Neural cell (in vitro differentiated cells): ENCODE data around the gene APBA2. TPM values are rescaled to one million over a fixed set of nuclear protein-coding genes. Genes with fewer than 3 reads are reported as not detected.

ENCODE experiments used
- H2AFZ ChIP-seq: fragments of 200-600, 300-800 bp; sonication (generic), shearing (Covaris generic); 2 replicates; pipeline ENCODE4 v1.6.0; 2014; ENCODE audit warnings: low read depth, mild to moderate bottlenecking, antibody characterized with exemption, low read length, moderate library complexity
- H3F3A ChIP-seq: fragments of 200-600 bp; shearing (Covaris generic); 2 replicates; pipeline ENCODE4 v1.6.1; 2016; ENCODE audit warnings: mild to moderate bottlenecking, moderate library complexity, mixed read lengths, antibody characterized with exemption, low read length; ENCODE audit not compliant: insufficient read depth, poor library complexity, severe bottlenecking
- H3K27ac ChIP-seq: fragments of 200-600, 300-800 bp; sonication (generic), shearing (Covaris generic); 2 replicates; pipeline ENCODE4 v1.5.1; 2014; ENCODE audit warnings: mild to moderate bottlenecking, low read length, moderate library complexity
- H3K27me3 ChIP-seq: fragments of 300-800, 200-600 bp; sonication (generic), shearing (Covaris generic); 2 replicates; pipeline ENCODE4 v1.6.0; 2014; ENCODE audit warnings: mild to moderate bottlenecking, low read depth, low read length, moderate library complexity; ENCODE audit not compliant: insufficient read depth
- H3K36me3 ChIP-seq: fragments of 300-800, 200-600 bp; sonication (generic), shearing (Covaris generic); 2 replicates; pipeline ENCODE4 v1.5.1; 2014; ENCODE audit warnings: mild to moderate bottlenecking, antibody characterized with exemption, low read length, moderate library complexity; ENCODE audit not compliant: insufficient read depth
- H3K4me2 ChIP-seq: fragments of 300-800, 200-600 bp; sonication (generic), shearing (Covaris generic); 2 replicates; pipeline ENCODE4 v1.6.0; 2014; ENCODE audit warnings: mild to moderate bottlenecking, low read length
- H3K4me3 ChIP-seq: fragments of 300-800, 200-600 bp; sonication (generic), shearing (Covaris generic); 2 replicates; pipeline ENCODE4 v1.5.1; 2014; ENCODE audit warnings: mild to moderate bottlenecking, low read length, moderate library complexity
- H3K79me2 ChIP-seq: fragments of 200-600 bp; shearing (Covaris generic); replicated peaks from 2 replicates; pipeline ENCODE4 v1.6.0; 2014; ENCODE audit warnings: mild to moderate bottlenecking, low read length, moderate library complexity; ENCODE audit not compliant: insufficient read depth
- H3K9ac ChIP-seq: fragments of 300-800, 200-600 bp; sonication (generic), shearing (Covaris generic); 2 replicates; pipeline ENCODE4 v1.6.1; 2016; ENCODE audit warnings: mild to moderate bottlenecking, low read length, mixed read lengths
- H3K9me2 ChIP-seq: fragments of 200-600 bp; shearing (Covaris generic); 2 replicates; pipeline ENCODE4 v1.6.1; 2016; ENCODE audit warnings: mild to moderate bottlenecking, low read length, mixed read lengths; ENCODE audit not compliant: insufficient read depth
- H3K9me3 ChIP-seq: fragments of 200-600, 300-800 bp; sonication (generic), shearing (Covaris generic); 2 replicates; pipeline ENCODE4 v1.6.1; 2016; ENCODE audit warnings: mild to moderate bottlenecking, mixed run types, low read length, moderate library complexity, mixed read lengths
- H4K20me1 ChIP-seq: fragments of 200-600 bp; shearing (Covaris generic); 2 replicates; pipeline ENCODE4 v1.6.1; 2016; ENCODE audit warnings: mild to moderate bottlenecking, mixed run types; ENCODE audit not compliant: insufficient read depth
- EP300 ChIP-seq: fragments of 450-650 bp; conservative IDR thresholded peaks from 2 replicates; pipeline ENCODE4 v1.6.1; 2014; ENCODE audit warnings: antibody characterized with exemption, mild to moderate bottlenecking, moderate library complexity; ENCODE audit not compliant: poor library complexity, severe bottlenecking
- EZH2 ChIP-seq: fragments of 200-600, 300-800 bp; shearing (Covaris generic), sonication (generic); IDR thresholded peaks from 2 replicates; pipeline ENCODE4 v1.6.1; 2014; ENCODE audit warnings: antibody characterized with exemption, low read length, borderline replicate concordance, mild to moderate bottlenecking; ENCODE audit not compliant: insufficient read depth, poor library complexity, severe bottlenecking
- MXI1 ChIP-seq: fragments of 450-650 bp; conservative IDR thresholded peaks from 2 replicates; pipeline ENCODE4 v1.6.1; 2014; ENCODE audit warnings: antibody characterized with exemption, mild to moderate bottlenecking; ENCODE audit not compliant: poor library complexity, severe bottlenecking
- POLR2AphosphoS5 ChIP-seq: IDR thresholded peaks from 2 replicates; pipeline ENCODE4 v1.6.1; 2012
- RAD21 ChIP-seq: fragments of 450-650 bp; conservative IDR thresholded peaks from 2 replicates; pipeline ENCODE4 v1.6.1; 2014; ENCODE audit warnings: antibody characterized with exemption, mild to moderate bottlenecking, moderate library complexity
- SMC3 ChIP-seq: fragments of 450-650 bp; conservative IDR thresholded peaks from 2 replicates; pipeline ENCODE4 v1.6.1; 2014; ENCODE audit warnings: antibody characterized with exemption, mild to moderate bottlenecking, moderate library complexity; ENCODE audit not compliant: poor library complexity
- TAF1 ChIP-seq: IDR thresholded peaks from 2 replicates; pipeline ENCODE4 v1.6.1; 2012; ENCODE audit warnings: low read depth
- polyA plus RNA-seq: library from polyadenylated mRNA; depleted of rRNA; stranded (reverse); fragments of >200 nt; gene quantifications from 2 replicates; pipeline ENCODE4 v1.2.3, GENCODE V29; 2014
- TF ChIP-seq, protein P1 (sequence below): IDR thresholded peaks from 2 replicates; pipeline ENCODE4 v1.6.1; 2012; ENCODE audit warnings: borderline replicate concordance
- TF ChIP-seq, protein P2 (sequence below): fragments of 450-650 bp; IDR thresholded peaks from 2 replicates; pipeline ENCODE4 v1.5.1; 2014; ENCODE audit warnings: antibody characterized with exemption, mild to moderate bottlenecking, moderate library complexity; ENCODE audit not compliant: poor library complexity, severe bottlenecking

APBA2 gene
- polyA plus RNA-seq, 1 donor from 2014 or later: 134 TPM

GRCh38 chr15:28931828-28932227 is 46.1 kb downstream of the APBA2 start:
- H3K4me3 ChIP-seq: no peak overlapping the region
- no peaks in the 10 kb centered on the region for H3K36me3 ChIP-seq
- no peak overlapping the region for H3K4me2 ChIP-seq
- no peak overlapping the region for H3K27ac ChIP-seq
- TF ChIP-seq TAF1: no peak
- no peaks in the 10 kb centered on the region for H4K20me1 ChIP-seq
- no peaks in the 10 kb centered on the region for H3F3A ChIP-seq
- H3K9me2 ChIP-seq: no peaks in the 10 kb centered on the region
- no peaks in the 10 kb centered on the region for H3K9me3 ChIP-seq
- no peaks in the 10 kb centered on the region for H3K27me3 ChIP-seq
- no peak overlapping the region for H3K9ac ChIP-seq
- no peak overlapping the region for H2AFZ ChIP-seq
- H3K79me2 ChIP-seq: no peaks in the 10 kb centered on the region

DNA sequence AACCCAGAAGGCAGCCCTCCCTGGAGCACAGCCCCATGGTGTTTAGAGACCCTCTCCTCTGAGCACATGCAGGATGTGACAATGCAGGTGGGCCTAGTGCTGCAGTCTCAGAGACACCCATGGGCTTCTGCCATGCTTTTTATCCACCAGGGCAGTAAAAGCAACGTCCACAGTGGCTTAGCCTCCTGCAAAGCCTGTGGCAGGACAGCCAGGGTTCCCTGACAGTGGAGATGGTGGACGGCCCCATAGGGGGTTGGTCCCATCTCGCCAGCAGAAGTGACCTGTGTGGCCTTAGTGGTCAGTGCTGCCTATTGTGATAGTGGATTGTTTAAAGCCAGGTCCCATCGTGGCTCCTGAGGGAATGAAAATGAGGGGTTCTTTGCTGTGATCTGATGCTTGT is 46.6 kb downstream of the APBA2 start:
- H3K27ac ChIP-seq: no peak overlapping the region
- no peak overlapping the region for H3K4me3 ChIP-seq
- no peak overlapping the region for H3K4me2 ChIP-seq
- no peak overlapping the region for H2AFZ ChIP-seq
- no peak overlapping the region for H3K9ac ChIP-seq
- H3K79me2 ChIP-seq: no peaks in the 10 kb centered on the region
- no peak for TF ChIP-seq RAD21
- TF ChIP-seq TAF1: no peak
- TF ChIP-seq EP300: no peak
- TF ChIP-seq POLR2AphosphoS5: no peak
- no peak for TF ChIP-seq SMC3
- no peak for TF ChIP-seq EZH2
- TF ChIP-seq, protein P1, sequence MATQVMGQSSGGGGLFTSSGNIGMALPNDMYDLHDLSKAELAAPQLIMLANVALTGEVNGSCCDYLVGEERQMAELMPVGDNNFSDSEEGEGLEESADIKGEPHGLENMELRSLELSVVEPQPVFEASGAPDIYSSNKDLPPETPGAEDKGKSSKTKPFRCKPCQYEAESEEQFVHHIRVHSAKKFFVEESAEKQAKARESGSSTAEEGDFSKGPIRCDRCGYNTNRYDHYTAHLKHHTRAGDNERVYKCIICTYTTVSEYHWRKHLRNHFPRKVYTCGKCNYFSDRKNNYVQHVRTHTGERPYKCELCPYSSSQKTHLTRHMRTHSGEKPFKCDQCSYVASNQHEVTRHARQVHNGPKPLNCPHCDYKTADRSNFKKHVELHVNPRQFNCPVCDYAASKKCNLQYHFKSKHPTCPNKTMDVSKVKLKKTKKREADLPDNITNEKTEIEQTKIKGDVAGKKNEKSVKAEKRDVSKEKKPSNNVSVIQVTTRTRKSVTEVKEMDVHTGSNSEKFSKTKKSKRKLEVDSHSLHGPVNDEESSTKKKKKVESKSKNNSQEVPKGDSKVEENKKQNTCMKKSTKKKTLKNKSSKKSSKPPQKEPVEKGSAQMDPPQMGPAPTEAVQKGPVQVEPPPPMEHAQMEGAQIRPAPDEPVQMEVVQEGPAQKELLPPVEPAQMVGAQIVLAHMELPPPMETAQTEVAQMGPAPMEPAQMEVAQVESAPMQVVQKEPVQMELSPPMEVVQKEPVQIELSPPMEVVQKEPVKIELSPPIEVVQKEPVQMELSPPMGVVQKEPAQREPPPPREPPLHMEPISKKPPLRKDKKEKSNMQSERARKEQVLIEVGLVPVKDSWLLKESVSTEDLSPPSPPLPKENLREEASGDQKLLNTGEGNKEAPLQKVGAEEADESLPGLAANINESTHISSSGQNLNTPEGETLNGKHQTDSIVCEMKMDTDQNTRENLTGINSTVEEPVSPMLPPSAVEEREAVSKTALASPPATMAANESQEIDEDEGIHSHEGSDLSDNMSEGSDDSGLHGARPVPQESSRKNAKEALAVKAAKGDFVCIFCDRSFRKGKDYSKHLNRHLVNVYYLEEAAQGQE: no peak
- TF ChIP-seq MXI1: no peak
- TF ChIP-seq, protein P2, sequence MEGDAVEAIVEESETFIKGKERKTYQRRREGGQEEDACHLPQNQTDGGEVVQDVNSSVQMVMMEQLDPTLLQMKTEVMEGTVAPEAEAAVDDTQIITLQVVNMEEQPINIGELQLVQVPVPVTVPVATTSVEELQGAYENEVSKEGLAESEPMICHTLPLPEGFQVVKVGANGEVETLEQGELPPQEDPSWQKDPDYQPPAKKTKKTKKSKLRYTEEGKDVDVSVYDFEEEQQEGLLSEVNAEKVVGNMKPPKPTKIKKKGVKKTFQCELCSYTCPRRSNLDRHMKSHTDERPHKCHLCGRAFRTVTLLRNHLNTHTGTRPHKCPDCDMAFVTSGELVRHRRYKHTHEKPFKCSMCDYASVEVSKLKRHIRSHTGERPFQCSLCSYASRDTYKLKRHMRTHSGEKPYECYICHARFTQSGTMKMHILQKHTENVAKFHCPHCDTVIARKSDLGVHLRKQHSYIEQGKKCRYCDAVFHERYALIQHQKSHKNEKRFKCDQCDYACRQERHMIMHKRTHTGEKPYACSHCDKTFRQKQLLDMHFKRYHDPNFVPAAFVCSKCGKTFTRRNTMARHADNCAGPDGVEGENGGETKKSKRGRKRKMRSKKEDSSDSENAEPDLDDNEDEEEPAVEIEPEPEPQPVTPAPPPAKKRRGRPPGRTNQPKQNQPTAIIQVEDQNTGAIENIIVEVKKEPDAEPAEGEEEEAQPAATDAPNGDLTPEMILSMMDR: no peak
- H3K36me3 ChIP-seq: no peaks in the 10 kb centered on the region
- H4K20me1 ChIP-seq: no peaks in the 10 kb centered on the region
- H3K9me2 ChIP-seq: no peaks in the 10 kb centered on the region
- no peaks in the 10 kb centered on the region for H3F3A ChIP-seq
- H3K27me3 ChIP-seq: no peaks in the 10 kb centered on the region
- H3K9me3 ChIP-seq: no peaks in the 10 kb centered on the region
